Loucy (cell line): Measurements from ENCODE around the gene TRANK1.

ENCODE experiments used
- H2AFZ ChIP-seq: fragments of 200-600 bp; sonication (generic); 2 replicates; pipeline ENCODE4 v1.6.0; 2016; ENCODE audit warnings: antibody characterized with exemption, mild to moderate bottlenecking, low read length, moderate library complexity
- H3F3A ChIP-seq: fragments of 200-600 bp; 2 replicates; pipeline ENCODE4 v1.6.0; 2016; ENCODE audit warnings: antibody characterized with exemption, low read depth, mild to moderate bottlenecking
- H3K27me3 ChIP-seq: fragments of 200-600 bp; sonication (generic); 2 replicates; pipeline ENCODE4 v1.6.1; 2014; ENCODE audit warnings: low read length, mild to moderate bottlenecking; ENCODE audit not compliant: insufficient read depth, poor library complexity, severe bottlenecking
- H3K36me3 ChIP-seq: fragments of 200-600 bp; sonication (generic); 2 replicates; pipeline ENCODE4 v1.6.1; 2016; ENCODE audit warnings: low read length; ENCODE audit not compliant: insufficient read depth
- H3K4me1 ChIP-seq: fragments of 200-600 bp; sonication (generic); 2 replicates; pipeline ENCODE4 v1.5.1; 2014; ENCODE audit warnings: low read length, mild to moderate bottlenecking; ENCODE audit not compliant: insufficient read depth, poor library complexity, severe bottlenecking
- H3K4me2 ChIP-seq: fragments of 200-600 bp; sonication (generic); 2 replicates; pipeline ENCODE4 v1.6.0; 2014; ENCODE audit warnings: antibody characterized with exemption, low read length, low read depth, mild to moderate bottlenecking; ENCODE audit not compliant: poor library complexity, severe bottlenecking
- H3K4me3 ChIP-seq: fragments of 200-600 bp; sonication (generic); 2 replicates; pipeline ENCODE4 v1.5.1; 2014; ENCODE audit warnings: low read length, mild to moderate bottlenecking, mixed read lengths; ENCODE audit not compliant: poor library complexity, severe bottlenecking
- H3K79me2 ChIP-seq: fragments of 200-600 bp; sonication (generic); 2 replicates; pipeline ENCODE4 v1.6.1; 2014; ENCODE audit warnings: low read length; ENCODE audit not compliant: insufficient read depth
- H3K9ac ChIP-seq: fragments of 200-600 bp; sonication (generic); 2 replicates; pipeline ENCODE4 v1.6.0; 2014; ENCODE audit warnings: mild to moderate bottlenecking, low read depth, low read length, moderate library complexity; ENCODE audit not compliant: poor library complexity, severe bottlenecking
- H3K9me2 ChIP-seq: fragments of 200-600 bp; sonication (generic); replicated peaks from 2 replicates; pipeline ENCODE4 v1.6.1; 2016; ENCODE audit warnings: low read depth, low read length, mixed read lengths
- H3K9me3 ChIP-seq: fragments of 200-600 bp; sonication (generic); 2 replicates; pipeline ENCODE4 v1.6.1; 2014; ENCODE audit warnings: mild to moderate bottlenecking, antibody characterized with exemption, low read length, low read depth; ENCODE audit not compliant: insufficient read depth
- H4K20me1 ChIP-seq: fragments of 200-600 bp; sonication (generic); 2 replicates; pipeline ENCODE4 v1.6.0; 2014; ENCODE audit warnings: antibody characterized with exemption, low read length, mild to moderate bottlenecking; ENCODE audit not compliant: insufficient read depth, poor library complexity, severe bottlenecking
- EZH2phosphoT487 ChIP-seq: fragments of 200-600 bp; IDR thresholded peaks from 2 replicates; pipeline ENCODE4 v1.6.1; 2018; ENCODE audit warnings: antibody characterized with exemption, mild to moderate bottlenecking, moderate library complexity, borderline replicate concordance
- TF ChIP-seq, protein P1 (sequence below): fragments of 200-600 bp; sonication (generic); conservative IDR thresholded peaks from 2 replicates; pipeline ENCODE4 v1.5.1; 2014; ENCODE audit warnings: mild to moderate bottlenecking, antibody characterized with exemption, low read length

TRANK1 gene

DNA sequence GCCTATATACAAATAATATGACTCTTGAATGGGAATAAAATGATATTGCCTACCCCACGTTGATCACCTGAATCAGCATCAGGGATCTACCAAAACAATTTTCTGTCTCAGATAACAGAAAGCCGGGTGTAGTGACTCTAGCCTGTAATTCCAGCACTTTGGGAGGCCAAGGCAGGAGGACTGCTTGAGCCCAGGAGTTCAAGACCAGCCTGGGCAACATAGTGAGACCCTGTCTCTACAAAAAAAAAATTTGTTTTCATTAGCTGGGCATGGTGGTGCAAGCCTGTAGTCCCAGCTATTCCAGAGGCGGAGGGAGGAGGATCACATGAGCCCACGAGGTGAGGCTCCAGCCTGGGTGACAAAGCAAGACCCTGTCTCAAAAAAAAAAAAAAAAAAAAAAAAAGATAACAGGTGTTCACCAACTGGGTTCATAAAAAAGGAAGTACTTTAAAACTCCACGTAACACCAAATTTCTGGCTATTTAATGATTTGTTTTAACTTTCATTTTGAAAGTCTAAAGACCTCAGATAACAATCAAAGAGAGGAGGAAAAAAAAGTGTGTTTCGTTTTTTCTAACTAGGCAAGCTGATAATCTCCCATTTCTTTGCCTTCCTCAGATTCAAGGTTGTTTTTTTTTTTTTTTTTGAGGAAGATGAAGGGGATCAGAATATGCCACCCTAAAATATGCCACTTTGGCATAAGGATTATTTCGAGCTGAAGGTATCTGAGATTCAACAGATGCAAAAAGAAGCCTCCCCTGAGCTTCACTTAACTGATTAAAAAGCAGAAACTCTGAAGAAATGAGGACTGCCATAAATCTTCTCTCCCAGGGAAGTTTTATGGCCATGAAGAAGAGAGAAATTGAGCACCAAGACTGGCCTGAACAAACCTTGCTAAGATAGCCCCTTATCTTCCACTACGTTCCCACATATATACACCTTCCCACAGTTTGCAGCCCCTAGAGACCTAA lies 44.1 kb downstream of the TRANK1 start:
- Histone ChIP-seq H3F3A (no peaks in the 10 kb centered on the region), H3K9me2 (no peaks in the 10 kb centered on the region), H3K9me3 (no peaks in the 10 kb centered on the region), H3K9ac (no peak overlapping the region), H2AFZ (no peak overlapping the region), H3K27me3 (no peaks in the 10 kb centered on the region), H3K79me2 (no peaks in the 10 kb centered on the region), H3K4me3 (peak overlapping the region; percentile 27), H3K36me3 (no peaks in the 10 kb centered on the region), H4K20me1 (no peaks in the 10 kb centered on the region), H3K4me2 (peak overlapping the region; percentile 56), H3K4me1 (peaks cover 55% of the 10 kb centered on the region)
- TF ChIP-seq, protein P1, sequence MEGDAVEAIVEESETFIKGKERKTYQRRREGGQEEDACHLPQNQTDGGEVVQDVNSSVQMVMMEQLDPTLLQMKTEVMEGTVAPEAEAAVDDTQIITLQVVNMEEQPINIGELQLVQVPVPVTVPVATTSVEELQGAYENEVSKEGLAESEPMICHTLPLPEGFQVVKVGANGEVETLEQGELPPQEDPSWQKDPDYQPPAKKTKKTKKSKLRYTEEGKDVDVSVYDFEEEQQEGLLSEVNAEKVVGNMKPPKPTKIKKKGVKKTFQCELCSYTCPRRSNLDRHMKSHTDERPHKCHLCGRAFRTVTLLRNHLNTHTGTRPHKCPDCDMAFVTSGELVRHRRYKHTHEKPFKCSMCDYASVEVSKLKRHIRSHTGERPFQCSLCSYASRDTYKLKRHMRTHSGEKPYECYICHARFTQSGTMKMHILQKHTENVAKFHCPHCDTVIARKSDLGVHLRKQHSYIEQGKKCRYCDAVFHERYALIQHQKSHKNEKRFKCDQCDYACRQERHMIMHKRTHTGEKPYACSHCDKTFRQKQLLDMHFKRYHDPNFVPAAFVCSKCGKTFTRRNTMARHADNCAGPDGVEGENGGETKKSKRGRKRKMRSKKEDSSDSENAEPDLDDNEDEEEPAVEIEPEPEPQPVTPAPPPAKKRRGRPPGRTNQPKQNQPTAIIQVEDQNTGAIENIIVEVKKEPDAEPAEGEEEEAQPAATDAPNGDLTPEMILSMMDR: no peak
- TF ChIP-seq EZH2phosphoT487: no peak

DNA sequence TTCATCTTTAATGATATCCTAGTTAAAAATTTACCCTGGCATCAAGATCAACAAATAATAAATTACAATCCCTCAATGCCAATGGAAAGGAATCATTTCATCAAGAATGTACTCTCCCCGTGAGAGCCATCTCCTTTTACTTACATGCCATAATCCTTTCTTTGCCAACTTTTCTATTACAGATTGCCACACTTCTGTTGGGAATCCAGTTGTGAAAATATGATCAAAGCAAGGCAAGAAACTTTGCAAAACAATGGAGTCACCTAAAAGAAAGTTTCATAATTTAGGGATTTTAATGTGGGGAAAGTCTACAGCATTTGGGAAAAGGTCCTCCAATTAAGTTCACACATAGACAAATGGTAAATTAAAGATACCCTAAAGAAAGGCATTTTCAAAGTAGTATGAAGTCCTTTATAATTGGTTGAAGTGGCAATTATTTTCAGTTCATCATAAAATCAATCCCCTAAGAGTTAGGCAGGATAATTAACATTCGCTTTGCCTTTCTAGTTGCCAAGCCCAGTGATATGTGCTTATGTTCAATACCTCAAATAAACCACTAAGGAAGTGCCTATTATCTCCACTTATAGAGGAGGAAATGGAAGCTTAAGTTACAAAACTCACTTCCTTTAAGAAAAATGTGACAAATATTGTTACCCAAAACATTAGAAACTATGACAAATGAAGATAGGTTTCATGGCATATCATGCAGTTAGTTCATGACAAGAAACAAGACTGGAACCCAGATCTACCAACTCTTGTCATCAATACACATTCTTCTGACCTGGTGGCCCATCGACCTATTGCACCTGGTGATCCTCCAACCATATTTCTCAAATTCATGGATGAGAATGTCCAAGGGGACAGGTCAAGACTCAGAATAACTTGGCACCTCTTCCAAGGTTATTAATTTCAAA lies 49.1 kb downstream of the TRANK1 start:
- peak overlapping the region; percentile 37 for H3K4me3 ChIP-seq
- H4K20me1 ChIP-seq: no peaks in the 10 kb centered on the region
- H3K4me2 ChIP-seq: peak overlapping the region; percentile 65
- H3K4me1 ChIP-seq: peaks cover 36% of the 10 kb centered on the region
- peaks cover 5% of the 10 kb centered on the region; the same call in 1 of the 2 replicates for H3K36me3 ChIP-seq
- H3F3A ChIP-seq: no peaks in the 10 kb centered on the region
- peak overlapping the region; percentile 21 for H3K9ac ChIP-seq
- no peak for TF ChIP-seq EZH2phosphoT487
- TF ChIP-seq, protein P1: no peak
- no peaks in the 10 kb centered on the region for H3K9me2 ChIP-seq
- H2AFZ ChIP-seq: no peak overlapping the region
- no peaks in the 10 kb centered on the region for H3K79me2 ChIP-seq
- H3K27me3 ChIP-seq: no peaks in the 10 kb centered on the region
- no peaks in the 10 kb centered on the region for H3K9me3 ChIP-seq

DNA sequence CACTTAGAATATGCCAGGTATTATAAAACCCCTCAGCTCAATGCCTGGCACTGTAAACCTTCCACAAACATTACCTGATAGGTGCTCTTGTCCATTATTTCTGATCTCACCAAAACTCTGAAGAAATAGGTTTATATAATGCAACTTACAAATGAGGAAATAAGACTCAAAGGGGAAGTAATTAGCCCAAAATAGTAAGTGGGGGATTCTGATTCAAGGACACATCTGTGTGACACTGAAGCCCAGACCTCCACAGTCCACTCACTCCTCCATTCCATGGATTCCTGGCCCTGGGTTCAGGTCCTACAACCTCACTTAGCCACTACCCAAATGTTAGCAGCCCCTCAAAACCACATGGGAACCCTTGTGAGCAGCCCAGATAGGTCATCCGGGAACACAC lies 49.9 kb downstream of the TRANK1 start:
- Histone ChIP-seq H3K79me2 (no peaks in the 10 kb centered on the region), H3K27me3 (no peaks in the 10 kb centered on the region), H3K9me3 (no peaks in the 10 kb centered on the region), H3K9me2 (no peaks in the 10 kb centered on the region), H3K4me3 (no peak overlapping the region), H2AFZ (no peak overlapping the region), H3K4me2 (peak overlapping the region; percentile 65), H3F3A (no peaks in the 10 kb centered on the region), H3K36me3 (peaks cover 9% of the 10 kb centered on the region; the same call in 1 of the 2 replicates), H3K4me1 (peaks cover 35% of the 10 kb centered on the region), H4K20me1 (no peaks in the 10 kb centered on the region), H3K9ac (peak overlapping the region; percentile 21)
- TF ChIP-seq, protein P1: no peak
- TF ChIP-seq EZH2phosphoT487: no peak
